Measurements from ENCODE around the gene IQGAP2.

IQGAP2 gene

GRCh38 chr5:76604838-76605237 is 201.8 kb downstream of the IQGAP2 start:
- TF ChIP-seq CTCF (conservative IDR thresholded peaks at IDR 0.05; ENCODE audit: low read length), result no peak
- H3K4me3 ChIP-seq (ENCODE audit: low read length), result no peak overlapping the region
- DNase-seq (ENCODE audit: low read depth), result peak; percentile 36

GRCh38 chr5:76606701-76607100 is 203.6 kb downstream of the IQGAP2 start:
- TF ChIP-seq CTCF (conservative IDR thresholded peaks at IDR 0.05; ENCODE audit: low read length), result no peak
- H3K4me3 ChIP-seq (ENCODE audit: low read length), result no peak overlapping the region
- no peak for DNase-seq (ENCODE audit: low read depth)

- DNase-seq (ENCODE audit: low read depth), result peak; percentile 34
- H3K4me3 ChIP-seq (ENCODE audit: low read length), result peak overlapping the region; percentile 2; the same call in 1 of the 2 replicates
Measured at GRCh38 chr5:76607353-76607871, 204.3 kb downstream of the IQGAP2 start.

GRCh38 chr5:76608833-76609232 is 205.7 kb downstream of the IQGAP2 start:
- DNase-seq (ENCODE audit: low read depth), result no peak
- no peak for TF ChIP-seq CTCF (conservative IDR thresholded peaks at IDR 0.05; ENCODE audit: low read length)
- H3K4me3 ChIP-seq (ENCODE audit: low read length), result no peak overlapping the region

More at GRCh38 chr5:76607353-76607871, 204.3 kb downstream of the IQGAP2 start:
- no peak for TF ChIP-seq CTCF (conservative IDR thresholded peaks at IDR 0.05; ENCODE audit: low read length)

- H3K4me3 ChIP-seq (ENCODE audit: low read length), result no peak overlapping the region
- DNase-seq (ENCODE audit: low read depth), result no peak
- no peak for TF ChIP-seq CTCF (conservative IDR thresholded peaks at IDR 0.05; ENCODE audit: low read length)
Measured at GRCh38 chr5:76610196-76610595, 207.1 kb downstream of the IQGAP2 start.

GRCh38 chr5:76612942-76613341 is 209.9 kb downstream of the IQGAP2 start:
- no peak for DNase-seq (ENCODE audit: low read depth)
- H3K4me3 ChIP-seq (ENCODE audit: low read length), result no peak overlapping the region
- no peak for TF ChIP-seq CTCF (conservative IDR thresholded peaks at IDR 0.05; ENCODE audit: low read length)

GRCh38 chr5:76615759-76616158 is 212.7 kb downstream of the IQGAP2 start:
- DNase-seq (ENCODE audit: low read depth), result no peak
- H3K4me3 ChIP-seq (ENCODE audit: low read length), result no peak overlapping the region
- TF ChIP-seq CTCF (conservative IDR thresholded peaks at IDR 0.05; ENCODE audit: low read length), result no peak

All from AG10803 (cell line).